VCaP (cell line): Measurements from ENCODE around the gene BNC2.
A peak's percentile ranks its signal among the peaks of the same experiment; 100 is the strongest.

ENCODE experiments used
- H3K27ac ChIP-seq: fragments of 450-650 bp; 2 replicates; pipeline ENCODE4 v1.5.1; 2017
- CTCF ChIP-seq: fragments of 450-650 bp; conservative IDR thresholded peaks from 2 replicates; pipeline ENCODE4 v1.5.1; 2017; ENCODE audit warnings: mild to moderate bottlenecking, moderate library complexity

The BNC2 gene

GRCh38 chr9:16613051-16613450 is 257.4 kb downstream of the BNC2 start:
- H3K27ac ChIP-seq, result no peak overlapping the region
- TF ChIP-seq CTCF, result no peak

GRCh38 chr9:16612627-16613026 is 257.8 kb downstream of the BNC2 start:
- no peak for TF ChIP-seq CTCF
- H3K27ac ChIP-seq, result no peak overlapping the region

- TF ChIP-seq CTCF, result no peak
- H3K27ac ChIP-seq, result no peak overlapping the region
Measured at GRCh38 chr9:16611983-16612382, 258.5 kb downstream of the BNC2 start.

GRCh38 chr9:16611001-16611400 is 259.5 kb downstream of the BNC2 start:
- TF ChIP-seq CTCF, result no peak
- H3K27ac ChIP-seq, result no peak overlapping the region

- H3K27ac ChIP-seq, result no peak overlapping the region
- TF ChIP-seq CTCF, result no peak
Measured at GRCh38 chr9:16610538-16610937, 259.9 kb downstream of the BNC2 start.

GRCh38 chr9:16608906-16609305 is 261.6 kb downstream of the BNC2 start:
- H3K27ac ChIP-seq, result no peak overlapping the region
- no peak for TF ChIP-seq CTCF

- H3K27ac ChIP-seq, result peak overlapping the region; percentile 39
- TF ChIP-seq CTCF, result no peak
Measured at GRCh38 chr9:16602494-16602893, 268.0 kb downstream of the BNC2 start.

- no peak for TF ChIP-seq CTCF
- peak overlapping the region; percentile 39; the same call in 1 of the 2 replicates for H3K27ac ChIP-seq
Measured at GRCh38 chr9:16601991-16602390, 268.5 kb downstream of the BNC2 start.
